ENCODE results near the gene ALK. TPM values are rescaled to one million over a fixed set of nuclear protein-coding genes. Genes with fewer than 3 reads are reported as not detected.

The ALK gene
- total RNA-seq, 1 experiment from 2014 or later: not detected

- Histone ChIP-seq H4K8ac (replicated peaks; ENCODE audit: insufficient read length, low read depth, low read length) (no peak overlapping the region), H2BK120ac (ENCODE audit: low read depth, low read length, poor library complexity, severe bottlenecking) (no peak overlapping the region), H3K9ac (ENCODE audit: extremely low read depth, insufficient read length, low read length) (no peak overlapping the region), H2AFZ (ENCODE audit: low read length) (no peak overlapping the region), H3K4me1 (ENCODE audit: insufficient read depth, low read length) (no peaks in the 10 kb centered on the region), H2BK15ac (ENCODE audit: low read depth, low read length) (no peak overlapping the region), H2BK20ac (ENCODE audit: low read depth, low read length, poor library complexity, severe bottlenecking) (no peak overlapping the region), H3K4me2 (ENCODE audit: insufficient read depth, insufficient read length, low read length) (no peak overlapping the region), H3K27me3 (ENCODE audit: insufficient read depth, low read length) (no peaks in the 10 kb centered on the region), H3K23me2 (ENCODE audit: insufficient read length, low read depth, low read length, poor library complexity, severe bottlenecking) (no peaks in the 10 kb centered on the region), H3K27ac (ENCODE audit: insufficient read length, low read depth, low read length) (no peak overlapping the region), H2BK5ac (ENCODE audit: insufficient read length, low read length) (no peak overlapping the region), H3K14ac (ENCODE audit: insufficient read depth, low read length) (no peak overlapping the region), H3K18ac (ENCODE audit: insufficient read length, low read depth, low read length) (no peak overlapping the region), H2AK5ac (ENCODE audit: insufficient read length, low read length) (no peak overlapping the region), H4K91ac (ENCODE audit: insufficient read length, low read depth, low read length) (no peak overlapping the region), H2BK12ac (ENCODE audit: insufficient read length, low read depth, low read length) (no peak overlapping the region), H3K4ac (ENCODE audit: low read depth, low read length) (no peak overlapping the region), H3T11ph (ENCODE audit: low read length) (no peak overlapping the region), H4K20me1 (ENCODE audit: control insufficient read depth, insufficient read depth, insufficient read length) (no peaks in the 10 kb centered on the region), H3K9me3 (ENCODE audit: control insufficient read depth, low read depth, low read length) (no peaks in the 10 kb centered on the region), H4K5ac (ENCODE audit: insufficient read length, low read depth, low read length) (no peak overlapping the region), H3K56ac (ENCODE audit: insufficient read length, low read depth, low read length) (no peak overlapping the region), H3K79me1 (ENCODE audit: insufficient read depth, low read depth, low read length, poor library complexity, severe bottlenecking) (no peaks in the 10 kb centered on the region), H3K79me2 (ENCODE audit: insufficient read depth, low read length) (no peaks in the 10 kb centered on the region), H3K23ac (ENCODE audit: insufficient read length, low read depth, low read length) (no peak overlapping the region)
- no peak for DNase-seq
- TF ChIP-seq CTCF (conservative IDR thresholded peaks at IDR 0.05): no peak
- Mint-ChIP-seq H3K27ac (no peak overlapping the region), H3K4me3 (no peak overlapping the region), H3K27me3 (ENCODE audit: low read depth) (peaks cover 4% of the 10 kb centered on the region; the same call in 1 of the 2 replicates), H3K4me1 (peaks cover 18 to 24% of the 10 kb centered on the region in 2 experiments), H3K36me3 (ENCODE audit: insufficient read depth in 1 of 3, low read depth in 3 of 3) (no peaks in the 10 kb centered on the region), H3K9me3 (no peaks in the 10 kb centered on the region)
- no CpG with 5 or more reads among the region's 5 CpGs for WGBS (ENCODE audit: extremely low coverage, insufficient read length, low lambda C conversion rate)
These were observed 609.9 kb downstream of the ALK start for GRCh38 chr2:29311458-29311857.
